Lung (tissue), 12 donors: Measurements from ENCODE around the gene TP63. TPM values are rescaled to one million over a fixed set of nuclear protein-coding genes. Genes with fewer than 3 reads are reported as not detected.

ENCODE experiments used
- ATAC-seq: fragments of 200-7000 bp; cut with Tn5 transposase; one replicate; pipeline ENCODE4 v1.9.1; 2020; ENCODE audit warnings: moderate number of reproducible peaks; ENCODE audit not compliant: insufficient read depth, low FRiP score
- DNase-seq, 3 donors: peaks; one replicate each; pipeline ENCODE4 v3.0.0-alpha.2; 2013 to 2017
- H3K27ac ChIP-seq, 2 donors: one replicate each; pipeline ENCODE4 v1.5.1; 2013; ENCODE audit warnings: mild to moderate bottlenecking in 2 of 2, moderate library complexity in 2 of 2, control low read depth in 1 of 2, inconsistent platforms in 1 of 2, low read depth in 1 of 2, low read length in 1 of 2
- H3K27me3 ChIP-seq, 3 donors: one replicate each; pipeline ENCODE4 v1.5.1; 2013; ENCODE audit warnings: low read length in 2 of 3; ENCODE audit not compliant: control insufficient read depth in 3 of 3, insufficient read depth in 3 of 3
- H3K36me3 ChIP-seq, 4 donors: one replicate each; pipeline ENCODE4 v1.5.1; 2013; ENCODE audit warnings: low read length in 4 of 4, mild to moderate bottlenecking in 1 of 4, moderate library complexity in 1 of 4; ENCODE audit not compliant: control insufficient read depth in 4 of 4, insufficient read depth in 4 of 4
- H3K4me1 ChIP-seq, 5 donors: one replicate each; pipeline ENCODE4 v1.5.1; 2013; ENCODE audit warnings: low read length in 5 of 5, mild to moderate bottlenecking in 2 of 5, moderate library complexity in 1 of 5; ENCODE audit not compliant: control insufficient read depth in 5 of 5, insufficient read depth in 5 of 5
- H3K4me3 ChIP-seq: one replicate; pipeline ENCODE4 v1.5.1; 2013; ENCODE audit warnings: mild to moderate bottlenecking, control low read depth, moderate library complexity
- H3K9ac ChIP-seq, 2 donors: one replicate each; pipeline ENCODE4 v1.5.1; 2013; ENCODE audit warnings: low read length in 2 of 2, control low read depth in 1 of 2; ENCODE audit not compliant: insufficient read depth in 1 of 2
- H3K9me3 ChIP-seq, 4 donors: one replicate each; pipeline ENCODE4 v1.5.1; 2013; ENCODE audit warnings: low read length in 3 of 4, mild to moderate bottlenecking in 1 of 4, moderate library complexity in 1 of 4; ENCODE audit not compliant: control insufficient read depth in 4 of 4, insufficient read depth in 3 of 4
- WGBS, 2 donors: extraction: QIAGEN DNeasy Blood & Tissue Kit; methylation state at CpG; one replicate each; pipeline ENCODE4 v1.1.7; 2013; 5-methylcytosine and 5-hydroxymethylcytosine counted together
- polyA plus RNA-seq, 2 donors: library from polyadenylated mRNA; stranded (reverse); fragments of 200-250 nt; gene quantifications; one replicate each; pipeline ENCODE4 v1.2.1, GENCODE V29; 2013
- total RNA-seq, 2 donors: library from RNA; depleted of rRNA in 1 of 2; stranded (reverse); fragments of >200 nt in 1 of 2; gene quantifications; one replicate each; pipeline ENCODE4 v1.2.1, GENCODE V29; 2014 to 2021
- TF ChIP-seq, protein P1 (sequence below): IDR thresholded peaks from 2 replicates; pipeline ENCODE4 v1.5.1; 2012; ENCODE audit warnings: mild to moderate bottlenecking; ENCODE audit errors: control extremely low read depth, extremely low read depth
- donor health status: control.
- donor health status: control.
- donor health status: Bipolar disorder and iron deficiency.
- donor health status: healthy.
- donor health status: DM: yes; HTN: yes; CAD: no.

The TP63 gene
- total and polyA plus RNA-seq, 4 donors = 1.1 to 12.3 (median 2.7) TPM

DNA sequence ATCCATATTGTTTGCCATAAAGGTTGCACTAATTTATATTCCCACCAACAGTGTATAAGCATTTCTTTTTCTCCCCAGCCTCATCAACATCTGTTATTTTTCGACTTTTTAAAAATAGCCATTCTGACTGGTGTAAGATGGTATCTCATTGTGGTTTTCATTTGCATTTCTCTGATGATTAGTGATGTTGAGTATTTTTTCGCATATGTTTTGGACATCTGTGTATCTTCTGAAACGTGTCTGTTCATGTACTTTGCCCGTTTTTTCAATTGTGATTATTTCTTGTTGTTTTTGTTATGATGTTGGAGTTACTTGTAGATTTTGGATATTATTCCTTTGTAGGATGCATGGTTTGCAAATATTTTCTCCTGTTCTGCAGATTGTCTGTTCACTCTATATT, 46.5 kb downstream of the TP63 start:
- Histone ChIP-seq H3K27me3 (no peaks in the 10 kb centered on the region), H3K27ac (no peak overlapping the region), H3K36me3 (no peaks in the 10 kb centered on the region), H3K9me3 (no peaks in the 10 kb centered on the region), H3K4me3 (no peak overlapping the region), H3K4me1 (no peaks in the 10 kb centered on the region), H3K9ac (no peak overlapping the region)
- WGBS, 2 donors = 83 to 96% methylated on average over 4 of the region's 4 CpGs
- TF ChIP-seq, protein P1, sequence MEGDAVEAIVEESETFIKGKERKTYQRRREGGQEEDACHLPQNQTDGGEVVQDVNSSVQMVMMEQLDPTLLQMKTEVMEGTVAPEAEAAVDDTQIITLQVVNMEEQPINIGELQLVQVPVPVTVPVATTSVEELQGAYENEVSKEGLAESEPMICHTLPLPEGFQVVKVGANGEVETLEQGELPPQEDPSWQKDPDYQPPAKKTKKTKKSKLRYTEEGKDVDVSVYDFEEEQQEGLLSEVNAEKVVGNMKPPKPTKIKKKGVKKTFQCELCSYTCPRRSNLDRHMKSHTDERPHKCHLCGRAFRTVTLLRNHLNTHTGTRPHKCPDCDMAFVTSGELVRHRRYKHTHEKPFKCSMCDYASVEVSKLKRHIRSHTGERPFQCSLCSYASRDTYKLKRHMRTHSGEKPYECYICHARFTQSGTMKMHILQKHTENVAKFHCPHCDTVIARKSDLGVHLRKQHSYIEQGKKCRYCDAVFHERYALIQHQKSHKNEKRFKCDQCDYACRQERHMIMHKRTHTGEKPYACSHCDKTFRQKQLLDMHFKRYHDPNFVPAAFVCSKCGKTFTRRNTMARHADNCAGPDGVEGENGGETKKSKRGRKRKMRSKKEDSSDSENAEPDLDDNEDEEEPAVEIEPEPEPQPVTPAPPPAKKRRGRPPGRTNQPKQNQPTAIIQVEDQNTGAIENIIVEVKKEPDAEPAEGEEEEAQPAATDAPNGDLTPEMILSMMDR = no peak
- DNase-seq (no peak), ATAC-seq (no peak)

GRCh38 chr3:189680723-189681122, 49.5 kb downstream of the TP63 start:
- ATAC-seq (no peak), DNase-seq (no peak)
- H3K4me3 ChIP-seq = no peak overlapping the region
- no peaks in the 10 kb centered on the region for H3K27me3 ChIP-seq
- H3K27ac ChIP-seq = no peak overlapping the region
- H3K9me3 ChIP-seq = no peaks in the 10 kb centered on the region
- no peaks in the 10 kb centered on the region for H3K4me1 ChIP-seq
- H3K36me3 ChIP-seq = no peaks in the 10 kb centered on the region
- no peak overlapping the region for H3K9ac ChIP-seq
- TF ChIP-seq, protein P1 = no peak

DNA sequence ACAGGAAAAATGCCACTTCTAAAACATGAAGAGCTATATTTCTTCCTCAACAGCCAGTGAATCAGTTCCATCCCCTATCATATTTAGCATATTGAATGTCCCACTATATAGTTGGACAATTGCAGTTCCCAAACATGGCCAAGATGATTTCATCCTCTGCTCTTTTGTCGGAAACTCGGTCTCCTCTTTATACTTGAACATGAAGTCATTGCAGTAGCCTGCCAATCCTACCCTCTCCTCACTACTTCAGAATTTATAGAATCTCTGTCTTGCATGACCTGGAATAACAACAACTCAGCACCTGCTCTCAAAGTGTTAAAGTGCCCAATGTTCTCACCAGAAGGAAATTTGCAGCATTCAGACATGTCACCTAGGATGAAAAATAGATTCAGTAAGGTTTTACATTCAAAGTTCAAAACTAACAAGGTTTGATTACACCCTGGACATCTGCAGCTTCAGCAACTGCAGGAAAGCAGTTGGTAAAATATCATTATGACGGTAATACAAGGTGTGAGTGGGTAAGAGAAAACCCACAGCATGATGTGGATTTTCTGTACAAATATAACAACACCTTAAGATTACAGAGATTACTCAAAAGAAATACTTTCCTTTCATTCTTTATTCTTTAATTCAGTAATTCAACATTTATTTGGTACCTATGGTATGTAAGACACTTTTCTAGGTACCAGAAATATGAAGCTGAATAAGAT, 52.5 kb downstream of the TP63 start:
- ATAC-seq = no peak
- no peaks in the 10 kb centered on the region for H3K36me3 ChIP-seq
- no peaks in the 10 kb centered on the region for H3K9me3 ChIP-seq
- H3K4me1 ChIP-seq = no peaks in the 10 kb centered on the region
- DNase-seq = no peak
- H3K9ac ChIP-seq = no peak overlapping the region
- WGBS, 2 donors = 72 to 88% methylated on average over 3 of the region's 3 CpGs
- TF ChIP-seq, protein P1 = no peak
- no peaks in the 10 kb centered on the region for H3K27me3 ChIP-seq
- no peak overlapping the region for H3K27ac ChIP-seq
- no peak overlapping the region for H3K4me3 ChIP-seq

GRCh38 chr3:189684317-189684716, 53.1 kb downstream of the TP63 start:
- WGBS, 2 donors = 86 to 90% methylated on average over 2 of the region's 2 CpGs

More at GRCh38 chr3:189684317-189684716, 53.1 kb downstream of the TP63 start:
- no peaks in the 10 kb centered on the region for H3K36me3 ChIP-seq
- no peaks in the 10 kb centered on the region for H3K9me3 ChIP-seq
- H3K27ac ChIP-seq = no peak overlapping the region
- ATAC-seq (no peak), DNase-seq (no peak)
- no peaks in the 10 kb centered on the region for H3K27me3 ChIP-seq
- no peaks in the 10 kb centered on the region for H3K4me1 ChIP-seq
- TF ChIP-seq, protein P1 = no peak
- no peak overlapping the region for H3K4me3 ChIP-seq
- H3K9ac ChIP-seq = no peak overlapping the region
